CD4-positive, alpha-beta T cell treated with Interleukin-2 at 100 ng/mL for 4 hours (primary cell): ENCODE measurements around the gene SMAD9.

Source experiments
- DNase-seq: peaks from one replicate; pipeline ENCODE4 v3.0.0-alpha.2; 2020; ENCODE audit warnings: low spot score

The SMAD9 gene

DNA sequence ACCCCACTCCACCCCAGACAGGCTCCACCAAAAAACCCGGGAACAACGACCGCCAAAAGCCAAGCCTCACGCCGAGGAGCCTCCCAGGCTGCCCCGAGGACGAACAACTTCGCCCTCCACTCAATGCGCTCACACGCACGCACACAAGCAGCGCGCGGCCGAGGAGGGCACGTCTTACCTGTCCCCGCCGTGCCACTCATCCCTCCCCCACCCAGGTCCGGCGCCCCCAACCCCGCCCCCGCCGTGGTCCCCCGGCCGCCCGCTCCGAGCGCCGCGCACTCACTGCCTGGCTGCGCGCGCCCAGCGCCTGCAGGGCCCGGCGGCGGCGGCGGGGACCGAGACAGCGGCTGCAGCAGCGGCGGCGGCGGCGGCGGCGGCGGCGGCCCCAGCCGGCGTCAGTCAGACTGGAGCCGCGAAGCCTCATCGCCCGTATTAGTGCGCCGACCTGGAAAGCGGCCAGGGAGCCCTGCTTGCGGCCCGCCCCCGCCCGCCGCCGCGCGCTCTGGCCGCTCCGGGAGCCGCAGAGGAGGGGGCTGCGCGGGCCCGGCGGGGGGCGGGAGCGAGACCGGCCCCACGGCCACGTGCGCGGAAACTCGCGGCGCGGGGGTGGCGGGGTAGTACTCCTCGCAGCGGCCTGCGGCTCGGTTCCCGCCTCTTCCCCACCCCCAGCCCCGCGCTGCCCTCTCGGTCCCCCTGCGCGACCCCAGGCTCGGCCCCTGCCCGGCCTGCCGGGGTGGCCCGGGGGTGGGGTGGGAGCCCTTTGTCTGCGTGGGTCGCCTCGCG lies at the start of gene SMAD9:
Gene SMAD9, minus strand, starts transcription at position 406 of the 783 bp plus-strand sequence. CDS start 40,549 bp downstream, outside the sequence.
- DNase-seq = no peak

DNA sequence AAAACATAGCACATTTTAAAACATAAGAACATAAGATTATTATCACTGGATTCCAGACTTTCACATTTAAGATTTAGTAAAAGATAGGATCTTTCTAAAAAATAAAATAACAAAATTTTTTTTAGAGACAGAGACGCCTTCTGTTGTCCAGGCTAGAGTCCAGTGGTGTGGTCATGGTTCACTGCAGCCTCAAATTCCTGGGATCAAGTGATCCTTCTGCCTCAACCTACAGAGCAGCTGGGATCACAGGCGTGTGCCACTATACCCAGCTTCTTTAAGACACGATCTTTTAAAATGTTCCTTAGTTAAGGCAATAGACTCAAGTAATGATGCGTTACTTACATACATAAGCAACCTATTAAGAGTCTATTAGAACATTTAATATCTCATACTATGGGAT lies 46.4 kb upstream of the SMAD9 start:
- no peak for DNase-seq

DNA sequence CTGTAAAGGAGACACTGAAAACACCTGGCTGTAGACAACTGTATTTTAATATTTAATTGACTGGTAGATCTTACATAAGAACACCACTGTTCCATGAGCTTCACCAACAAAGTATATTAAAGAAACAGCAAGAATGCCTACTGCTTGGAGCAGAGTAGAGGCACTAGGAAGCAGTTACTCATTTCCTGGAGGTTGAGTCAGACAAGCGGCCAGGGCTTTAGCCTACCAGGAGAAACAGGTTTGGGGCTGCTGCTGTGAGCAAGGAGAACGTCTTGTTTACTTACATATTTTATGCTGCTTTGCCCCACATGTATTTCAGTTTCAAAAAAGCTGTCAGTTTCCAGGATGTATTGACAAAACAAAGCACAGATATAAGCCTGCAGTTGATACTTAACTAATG lies 45.7 kb upstream of the SMAD9 start:
- DNase-seq = no peak

DNA sequence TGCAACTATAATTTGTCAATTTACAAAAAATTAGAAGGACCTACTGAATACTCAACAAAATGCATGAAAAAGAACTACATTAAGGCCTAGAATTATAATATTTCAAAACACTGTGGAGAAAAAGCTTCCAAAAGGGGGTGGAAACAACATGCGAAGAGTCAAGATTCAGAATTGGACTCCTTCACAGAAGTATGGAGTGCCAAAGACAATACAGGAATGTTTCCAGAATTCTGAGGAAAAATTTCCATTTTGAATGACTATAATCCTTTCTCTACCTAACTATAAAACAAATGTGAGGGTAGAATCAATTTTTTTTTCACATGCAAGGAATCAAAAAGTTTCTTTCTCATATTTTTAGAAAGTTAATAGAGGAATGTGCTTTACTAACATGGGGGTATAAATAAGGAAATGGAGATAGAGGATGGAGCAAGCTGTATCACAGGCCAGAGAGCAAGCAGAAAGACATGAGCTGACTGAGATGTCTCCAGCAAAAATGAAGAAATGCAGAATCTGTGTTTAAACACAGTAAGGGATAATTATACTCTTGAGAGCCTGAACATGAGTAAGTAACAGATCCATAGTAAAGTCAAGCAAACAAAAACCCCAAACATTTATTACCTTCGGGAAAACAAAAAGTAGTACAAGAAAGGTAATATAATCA lies 39.5 kb upstream of the SMAD9 start:
- DNase-seq = no peak

DNA sequence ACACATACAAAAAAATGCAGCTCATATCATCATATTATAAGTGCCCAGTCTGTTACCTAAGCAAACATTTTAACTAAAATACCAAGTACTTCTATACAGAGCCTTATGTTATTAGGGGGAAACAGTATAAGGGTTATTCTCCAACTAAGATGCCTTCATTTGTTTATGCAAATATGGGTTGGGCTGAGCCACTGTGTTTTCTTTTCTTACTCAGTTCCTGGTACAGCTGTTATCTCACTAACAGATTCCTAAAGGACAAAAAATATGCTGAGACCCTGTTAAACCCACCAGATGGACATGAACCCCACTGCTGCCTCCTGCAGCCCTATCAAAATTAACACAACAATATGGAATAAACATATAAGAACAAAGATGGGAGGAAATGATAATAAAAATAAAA lies 34.5 kb upstream of the SMAD9 start:
- DNase-seq = no peak

DNA sequence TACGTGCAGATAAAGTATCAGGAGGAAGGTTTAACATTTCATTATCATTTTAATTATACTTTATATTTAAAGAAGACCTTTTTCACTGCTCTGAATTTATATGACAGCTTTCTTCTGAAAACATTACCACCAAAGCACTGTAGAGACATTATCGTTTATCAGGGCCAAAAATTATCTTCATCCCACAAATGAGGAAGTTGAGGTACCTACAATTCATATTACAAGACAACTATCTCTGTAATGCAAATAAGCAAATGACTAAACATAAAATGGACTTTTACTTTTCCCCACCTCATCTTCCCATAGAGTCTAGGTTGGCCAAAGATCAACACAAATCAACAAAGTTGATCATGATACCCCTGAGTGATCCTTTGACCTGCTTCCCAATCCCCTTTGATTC lies 30.9 kb upstream of the SMAD9 start:
- DNase-seq = no peak

DNA sequence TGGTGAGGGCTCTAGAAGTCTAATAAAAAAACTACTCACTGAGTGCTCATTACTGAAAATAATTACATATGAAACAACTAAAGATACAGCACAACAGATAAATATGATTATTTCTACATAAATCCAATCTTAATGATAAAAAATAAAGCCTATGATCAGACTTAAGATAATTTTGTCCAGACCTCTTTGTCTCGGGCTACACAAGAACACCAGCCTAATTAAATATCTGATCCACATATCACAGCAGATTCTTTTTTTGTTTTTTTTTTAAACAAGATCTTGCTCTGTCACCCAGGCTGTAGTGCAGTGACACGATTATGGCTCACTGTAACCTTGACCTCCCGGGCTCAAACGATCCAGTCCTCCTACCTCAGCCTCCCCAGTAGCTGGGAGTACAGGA lies 30.3 kb upstream of the SMAD9 start:
- DNase-seq = no peak

DNA sequence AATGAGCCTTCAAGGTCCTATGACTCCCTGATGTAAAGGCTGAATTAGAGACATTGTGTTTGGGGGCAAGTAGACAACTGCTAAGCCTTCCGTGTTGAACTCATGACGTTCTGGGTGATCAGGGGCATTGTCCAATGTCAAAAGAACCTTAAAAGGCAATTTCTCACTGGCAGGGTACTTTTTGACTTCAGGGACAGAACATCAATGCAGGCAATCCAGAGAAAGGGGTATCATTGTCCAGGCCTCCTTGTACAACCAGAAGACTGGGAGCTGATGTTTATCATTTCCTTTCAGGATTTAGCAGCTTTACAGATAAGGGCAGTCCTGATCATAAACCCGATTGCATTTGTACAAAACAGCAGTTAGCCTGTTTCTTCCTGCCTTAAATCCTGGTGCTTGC lies 25.0 kb upstream of the SMAD9 start:
- DNase-seq = no peak

DNA sequence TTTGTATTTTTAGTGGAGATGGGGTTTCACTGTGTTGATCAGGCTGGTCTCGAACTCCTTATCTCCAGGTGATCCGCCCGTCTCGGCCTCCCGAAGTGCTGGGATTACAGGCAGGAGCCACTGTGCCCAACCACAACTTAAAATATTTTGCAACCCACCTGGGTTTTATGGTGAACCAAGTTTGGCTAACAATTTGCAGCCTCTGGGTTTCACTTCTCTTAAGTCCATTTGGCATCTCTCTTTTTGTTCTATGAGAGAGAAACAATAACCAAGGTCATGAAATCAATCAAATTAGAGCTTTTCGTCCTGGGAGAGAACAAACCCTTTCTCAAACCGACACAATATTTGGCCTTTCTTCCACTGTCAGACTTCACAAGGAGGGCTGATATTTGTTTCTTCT lies 5.6 kb upstream of the SMAD9 start:
- no peak for DNase-seq

DNA sequence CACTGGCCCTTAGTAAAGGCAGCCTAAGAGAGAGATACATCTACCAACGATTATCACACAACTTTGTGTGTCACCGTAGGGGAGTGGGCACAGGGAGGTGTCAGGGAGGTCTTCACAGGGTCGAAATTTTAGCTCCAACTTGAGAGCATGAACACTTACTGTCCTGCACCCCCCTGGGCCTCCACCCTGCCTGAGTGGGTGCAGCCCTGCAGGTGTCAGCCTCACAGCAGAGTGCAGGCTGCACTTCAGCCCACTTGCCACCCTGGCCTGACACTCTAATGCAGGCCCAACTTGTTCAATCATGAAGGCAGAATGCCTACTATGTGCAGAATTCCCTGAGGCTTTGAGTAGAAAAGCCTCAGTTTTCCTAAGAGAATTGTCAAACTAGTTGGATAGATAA lies 4.0 kb upstream of the SMAD9 start:
- DNase-seq = no peak

DNA sequence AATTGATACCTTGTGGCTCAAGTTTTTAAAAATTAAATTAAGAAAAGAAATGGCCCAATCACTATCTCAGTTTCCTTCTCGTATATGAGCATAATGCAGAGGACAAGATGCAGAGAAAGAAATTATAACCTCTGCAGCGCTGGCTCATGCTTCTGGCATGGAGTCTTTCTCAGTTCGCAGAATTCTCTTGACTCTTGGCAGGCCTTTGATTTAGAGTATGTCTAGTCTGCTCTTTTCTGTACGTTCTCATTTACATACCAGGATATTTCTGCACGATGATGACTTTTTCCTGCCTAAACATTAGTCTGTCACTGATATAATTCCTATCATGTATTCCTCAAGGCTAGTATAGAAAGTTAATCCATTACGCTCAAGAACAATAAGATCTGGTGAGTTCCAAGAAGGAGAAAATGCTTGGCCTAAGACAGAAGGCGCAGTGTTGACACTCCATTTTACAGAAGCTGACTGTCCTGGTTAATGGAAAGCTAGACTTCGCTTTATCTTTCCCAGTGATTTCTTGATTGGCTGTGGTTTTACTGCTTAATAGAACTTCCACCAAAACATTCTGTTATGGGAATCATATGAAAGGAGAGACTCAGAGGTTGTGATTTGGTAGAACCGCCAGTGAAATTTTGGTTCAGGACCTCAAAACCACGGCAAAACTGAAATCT lies 1.7 kb upstream of the SMAD9 start:
- no peak for DNase-seq

DNA sequence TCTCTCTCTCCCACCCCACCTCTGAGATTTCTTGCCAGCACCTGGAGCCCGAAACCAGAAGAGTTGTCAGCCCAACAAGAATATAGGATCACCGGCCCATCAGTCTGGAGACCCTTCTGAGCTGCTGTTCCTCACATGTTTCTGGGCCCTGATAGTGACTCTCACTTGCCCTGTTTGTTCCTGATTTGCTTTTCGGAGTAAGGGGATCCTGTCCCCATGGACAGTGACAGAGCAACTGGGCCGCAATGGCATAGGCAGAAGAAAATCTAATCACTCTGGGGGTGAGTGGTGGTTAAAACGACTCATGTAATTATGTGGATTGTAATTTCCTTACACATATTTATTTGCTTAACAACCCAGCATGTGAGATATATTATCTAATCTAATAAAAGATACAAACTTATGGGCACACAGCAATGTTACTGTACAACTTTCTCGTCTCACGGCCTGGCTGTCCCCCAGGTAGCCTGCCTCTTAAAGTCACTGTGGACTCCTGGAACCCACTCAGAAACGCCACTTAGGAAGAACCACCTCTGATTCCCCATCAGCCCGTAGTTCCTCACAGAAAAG lies 663 bp upstream of the SMAD9 start:
- DNase-seq = no peak

DNA sequence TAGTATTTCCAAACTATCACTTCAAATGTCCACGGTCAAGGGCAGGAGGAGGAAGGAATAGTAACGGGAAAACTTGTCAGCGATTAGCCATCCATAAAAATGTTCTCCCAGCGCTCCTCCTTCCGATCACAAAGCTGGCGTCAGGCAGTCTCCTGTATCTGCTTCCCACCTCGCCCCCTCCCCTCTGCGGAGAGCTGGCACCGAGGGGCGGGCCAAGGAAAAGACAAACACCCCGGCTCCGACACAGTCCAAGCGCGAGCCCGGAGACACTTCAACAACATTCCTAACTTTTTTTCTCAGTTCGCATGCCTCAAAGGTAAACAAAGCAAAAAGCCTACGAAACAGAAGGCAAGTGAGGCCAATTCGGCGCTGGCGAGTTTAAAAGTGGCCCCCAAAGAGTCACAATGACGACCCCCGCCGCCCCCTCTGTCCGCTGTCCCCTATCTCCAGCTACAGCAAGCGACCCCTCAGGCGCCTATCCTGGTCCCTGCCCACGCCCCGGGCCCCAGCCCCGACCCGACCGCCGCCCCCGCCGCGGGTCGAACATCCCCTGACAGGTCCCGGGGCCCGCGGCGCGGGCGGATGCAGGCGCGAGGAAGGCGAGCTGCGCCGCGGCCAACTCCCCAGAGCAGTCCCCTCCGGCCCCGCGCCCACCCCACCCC lies 736 bp downstream of the SMAD9 start:
- no peak for DNase-seq

DNA sequence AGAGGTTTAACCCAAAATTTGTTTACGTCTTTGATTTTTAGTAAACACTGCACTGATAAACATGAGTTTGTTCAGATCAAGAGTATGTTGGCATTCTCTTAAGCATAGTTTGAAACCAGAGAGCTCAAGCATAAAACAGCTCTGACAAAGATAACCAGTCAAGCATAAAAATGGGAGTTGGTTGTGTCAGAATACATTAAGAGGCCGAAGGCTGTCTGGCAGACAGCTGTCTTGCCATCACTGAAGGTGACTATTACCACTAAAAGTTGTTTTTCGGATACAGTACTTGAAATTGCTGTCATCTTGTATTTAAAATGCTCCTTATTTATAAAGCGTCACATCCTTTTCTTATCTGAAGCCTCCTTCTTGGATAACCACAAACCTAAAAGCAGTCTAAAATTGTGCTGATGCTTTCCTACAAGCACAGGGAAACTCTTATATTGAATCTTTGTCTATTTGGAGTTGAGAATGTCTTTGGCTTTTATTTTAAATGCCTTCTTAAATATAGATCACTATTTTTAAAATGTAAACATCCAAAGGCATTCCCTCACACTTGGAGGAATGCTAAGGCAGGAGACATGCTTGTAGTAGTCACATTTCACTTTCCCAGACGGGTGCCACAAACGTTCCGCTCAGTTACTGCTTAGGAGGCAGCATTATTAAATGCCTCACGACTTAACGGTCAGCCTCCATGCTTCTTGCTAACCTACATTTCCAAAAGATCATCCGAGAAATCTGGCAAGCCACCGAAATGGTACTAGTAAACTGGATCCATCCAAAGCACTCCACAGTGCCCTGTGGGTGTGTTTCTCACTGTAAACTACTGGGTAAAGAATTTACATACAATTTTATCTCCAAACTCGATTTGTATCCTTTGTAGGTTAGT lies 1.5 kb downstream of the SMAD9 start:
- no peak for DNase-seq

DNA sequence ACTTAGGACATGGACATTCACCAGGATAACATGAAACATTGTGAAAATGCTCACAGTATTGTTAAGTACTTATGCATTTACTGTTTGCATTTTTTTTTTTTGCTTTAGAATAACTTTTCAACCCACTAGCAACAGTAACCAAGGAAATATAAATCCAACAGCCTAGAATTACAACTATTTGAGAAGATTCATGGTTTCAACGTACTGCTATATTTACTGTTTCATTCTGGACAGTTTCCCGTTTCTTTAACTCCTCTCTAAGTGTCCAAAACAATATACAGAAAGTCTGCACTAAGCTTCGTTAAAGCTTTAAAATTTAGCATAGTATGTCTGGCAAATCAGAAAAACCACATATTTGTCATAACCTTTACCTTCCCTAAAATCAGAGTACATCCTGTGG lies 2.7 kb downstream of the SMAD9 start:
- DNase-seq = no peak

DNA sequence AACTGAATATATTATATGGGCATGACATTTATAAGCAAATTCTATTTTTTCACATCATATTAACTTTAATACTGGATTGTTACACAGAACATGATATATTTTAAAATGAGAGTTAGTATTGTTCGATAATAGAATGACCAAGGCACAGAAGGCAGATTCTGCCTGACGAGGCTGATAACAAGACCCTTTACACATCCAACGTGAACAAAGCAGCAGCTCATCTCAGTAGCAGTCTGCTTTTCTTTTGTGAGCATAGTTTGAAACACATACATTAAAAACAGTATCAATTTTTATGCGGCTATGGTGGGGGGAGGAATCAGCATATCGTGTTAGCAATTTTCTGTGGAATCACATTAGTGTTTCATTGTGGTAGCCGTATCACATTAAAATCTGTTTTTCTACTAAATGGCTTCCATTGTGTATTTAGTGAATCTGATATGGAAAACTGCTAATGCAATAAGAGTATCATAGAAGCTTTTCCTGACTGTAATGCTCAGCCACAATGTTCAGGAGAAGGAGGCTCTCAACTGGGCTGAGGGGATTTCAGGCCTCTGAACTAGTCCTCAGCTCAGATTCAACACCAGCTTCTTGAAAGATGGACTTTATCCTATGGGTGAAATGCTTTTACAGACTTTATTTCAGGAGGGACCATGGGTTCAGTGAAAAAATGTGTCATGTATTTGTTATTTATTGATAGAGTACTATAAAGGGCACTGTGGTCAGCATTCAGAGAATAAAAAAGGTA lies 4.0 kb downstream of the SMAD9 start:
- DNase-seq = no peak

DNA sequence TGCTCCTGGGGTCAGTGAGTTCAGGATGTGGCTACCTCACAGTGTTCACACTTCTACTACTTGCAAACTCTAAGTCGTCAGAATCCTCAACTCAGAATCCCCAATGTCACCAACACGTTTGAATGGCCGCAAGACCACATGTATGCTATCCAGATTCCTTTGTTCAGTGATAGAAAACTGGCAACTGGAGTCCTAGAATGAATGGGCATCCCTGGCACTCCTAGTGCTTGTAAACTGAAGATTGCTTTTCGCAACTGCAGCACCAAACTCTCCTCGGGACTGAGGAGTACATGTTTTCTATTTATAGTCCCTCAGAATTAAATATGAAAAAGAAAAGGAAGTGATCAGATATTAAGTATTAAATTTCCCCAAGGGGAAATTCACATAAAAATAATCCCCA lies 4.9 kb downstream of the SMAD9 start:
- DNase-seq = no peak

DNA sequence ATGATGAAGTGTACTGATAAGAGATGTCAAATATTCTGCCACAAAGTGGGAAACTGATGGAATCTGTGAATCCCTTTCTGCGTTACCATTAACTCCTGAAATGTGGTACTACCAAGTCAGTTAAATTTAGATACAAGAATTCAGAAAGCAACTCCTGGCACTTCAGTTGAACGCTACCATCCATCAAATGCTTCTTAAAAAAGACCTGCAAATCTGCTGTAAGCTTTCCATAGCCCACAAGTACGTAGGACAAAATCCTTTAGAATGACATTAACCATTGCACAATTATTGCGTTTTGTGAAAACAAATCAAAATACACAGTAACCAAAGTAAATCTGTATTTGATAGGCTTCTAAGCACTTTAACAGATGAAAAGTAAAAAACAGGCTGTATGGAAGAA lies 5.4 kb downstream of the SMAD9 start:
- no peak for DNase-seq

DNA sequence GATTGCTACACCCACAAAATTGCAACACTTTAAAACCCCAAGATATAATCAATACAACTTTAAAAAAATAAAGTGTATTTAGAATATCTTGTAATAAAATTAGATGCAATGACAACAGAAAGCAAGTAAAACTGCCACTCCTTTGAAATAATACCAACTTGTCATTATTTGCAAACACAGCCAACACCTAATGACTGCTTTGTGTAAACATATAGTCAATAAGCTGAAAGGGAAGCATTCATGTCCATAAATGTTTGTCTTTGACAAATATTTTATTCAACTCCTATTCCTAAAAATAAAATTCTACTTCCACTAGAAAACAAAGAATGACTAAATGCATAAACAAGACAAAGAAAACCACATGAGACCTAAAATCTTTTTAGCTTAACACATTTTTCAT lies 6.6 kb downstream of the SMAD9 start:
- no peak for DNase-seq

DNA sequence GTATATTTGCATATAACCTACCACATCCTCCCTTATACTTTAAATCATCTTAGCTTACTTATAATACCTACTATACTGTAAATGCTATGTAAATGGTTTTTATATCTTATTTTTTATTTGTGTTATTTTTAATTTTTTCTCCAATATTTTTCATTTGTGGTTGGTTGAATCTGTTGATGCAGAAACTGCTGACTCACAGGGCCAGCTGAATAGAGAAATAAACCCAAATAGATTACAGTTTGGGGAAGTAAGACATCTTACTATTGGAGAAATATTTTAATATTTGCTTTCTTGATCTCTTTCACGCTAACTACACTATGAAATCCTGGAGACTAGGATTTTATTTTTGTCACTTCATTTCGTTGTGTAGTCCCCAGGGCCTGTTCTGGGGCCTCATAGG lies 7.1 kb downstream of the SMAD9 start:
- DNase-seq = no peak

DNA sequence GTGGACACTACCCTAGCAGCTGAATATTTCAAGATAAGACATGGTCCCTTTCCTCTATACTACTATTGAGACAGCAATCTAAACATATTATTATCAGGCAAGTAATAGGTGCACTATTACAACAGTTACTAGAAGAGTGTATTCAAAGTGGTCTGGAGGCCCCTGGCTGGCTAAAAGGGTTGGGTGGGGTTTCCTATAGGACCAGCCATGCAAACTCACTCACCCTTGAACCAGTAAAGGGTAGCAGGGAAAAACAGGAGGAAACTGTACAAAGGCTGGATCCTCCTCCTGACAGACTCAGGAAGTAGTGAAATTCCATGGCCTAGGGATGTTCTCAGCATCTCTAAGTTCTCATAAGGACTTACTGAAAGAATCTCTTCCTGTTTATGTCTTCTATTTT lies 7.7 kb downstream of the SMAD9 start:
- DNase-seq = no peak
